OCI-LY7 (cell line): Measurements from ENCODE around the gene KCNMA1.

ENCODE experiments used
- CTCF ChIP-seq: fragments of 200-600 bp; sonication (generic); conservative IDR thresholded peaks from 2 replicates; pipeline ENCODE4 v1.5.1; 2014; ENCODE audit warnings: mild to moderate bottlenecking, antibody characterized with exemption, low read length, moderate library complexity, mixed read lengths
- EZH2phosphoT487 ChIP-seq: fragments of 200-600 bp; sonication (generic); IDR thresholded peaks from 2 replicates; pipeline ENCODE4 v1.6.1; 2018; ENCODE audit warnings: low read depth, borderline replicate concordance, mild to moderate bottlenecking, mixed run types, antibody characterized with exemption, low read length, moderate library complexity, mixed read lengths

DNA sequence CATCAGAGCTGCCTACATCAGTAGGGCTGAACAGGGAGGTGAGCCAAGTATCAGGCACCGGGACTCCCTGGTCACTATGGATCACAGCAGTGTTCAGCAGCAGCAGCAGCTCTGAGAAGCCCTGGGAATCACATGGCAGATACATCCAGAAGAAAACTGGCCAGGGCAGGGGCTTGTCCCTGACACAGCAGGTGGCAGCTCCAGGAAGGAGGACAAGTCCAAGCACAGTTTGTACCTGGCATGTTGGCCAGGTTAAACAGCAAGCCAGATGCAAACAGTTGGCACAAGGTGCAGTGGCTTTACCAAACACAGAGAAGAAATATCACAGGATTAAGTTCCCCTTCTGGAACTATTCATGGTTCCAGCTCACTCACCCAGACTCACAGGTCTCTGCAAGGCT, 139.4 kb downstream of the KCNMA1 start:
- TF ChIP-seq CTCF (no peak), EZH2phosphoT487 (no peak)
